Right kidney (tissue), 1 donor: ENCODE data around the gene FLT1.

ENCODE experiments used
- DNase-seq: peaks from one replicate; pipeline ENCODE4 v3.0.0-alpha.2; 2016

FLT1 gene

GRCh38 chr13:28385362-28385761 is 109.6 kb downstream of the FLT1 start:
- no peak for DNase-seq

- DNase-seq = no peak
These were observed 110.1 kb downstream of the FLT1 start for GRCh38 chr13:28384789-28385188.

- DNase-seq = no peak
These were observed 114.6 kb downstream of the FLT1 start for GRCh38 chr13:28380319-28380718.

GRCh38 chr13:28379371-28380083 is 115.4 kb downstream of the FLT1 start:
- no peak for DNase-seq

- DNase-seq = no peak
These were observed 118.3 kb downstream of the FLT1 start for GRCh38 chr13:28376604-28377003.

- DNase-seq = no peak
These were observed 119.5 kb downstream of the FLT1 start for GRCh38 chr13:28375250-28375930.

GRCh38 chr13:28373810-28374209 is 121.1 kb downstream of the FLT1 start:
- no peak for DNase-seq

GRCh38 chr13:28370448-28370847 is 124.5 kb downstream of the FLT1 start:
- DNase-seq = no peak

- no peak for DNase-seq
These were observed 136.2 kb downstream of the FLT1 start for GRCh38 chr13:28358708-28359107.

- DNase-seq = no peak
These were observed 137.0 kb downstream of the FLT1 start for GRCh38 chr13:28357911-28358433.

- DNase-seq = no peak
These were observed 137.6 kb downstream of the FLT1 start for GRCh38 chr13:28357247-28357825.

- no peak for DNase-seq
These were observed 138.3 kb downstream of the FLT1 start for GRCh38 chr13:28356561-28357021.

- no peak for DNase-seq
These were observed 139.0 kb downstream of the FLT1 start for GRCh38 chr13:28355822-28356371.

GRCh38 chr13:28355046-28355821 is 139.7 kb downstream of the FLT1 start:
- no peak for DNase-seq

GRCh38 chr13:28353679-28354078 is 141.2 kb downstream of the FLT1 start:
- no peak for DNase-seq

- DNase-seq = no peak
These were observed 144.8 kb downstream of the FLT1 start for GRCh38 chr13:28349907-28350654.

GRCh38 chr13:28349371-28349770 is 145.6 kb downstream of the FLT1 start:
- no peak for DNase-seq

GRCh38 chr13:28347456-28348371 is 147.2 kb downstream of the FLT1 start:
- DNase-seq = no peak

- no peak for DNase-seq
These were observed 148.8 kb downstream of the FLT1 start for GRCh38 chr13:28346154-28346553.

- no peak for DNase-seq
These were observed 150.8 kb downstream of the FLT1 start for GRCh38 chr13:28344163-28344562.
